ACC112 (cell line): ENCODE measurements around the gene LPAR1.
"Not testable (repeated sequence)": the region's sequence is repeated elsewhere in the genome, so short reads cannot be mapped to it uniquely, and the experiment has no call there.

Experiments used
- H2AFZ ChIP-seq: fragments of 200-600 bp; sonication (generic); one replicate; pipeline ENCODE4 v1.6.0; 2017; ENCODE audit warnings: antibody characterized with exemption, low read length; ENCODE audit not compliant: unreplicated experiment
- H3K27ac ChIP-seq: fragments of 200-600 bp; sonication (generic); 2 replicates; pipeline ENCODE4 v1.5.1; 2014; ENCODE audit warnings: low read depth, mild to moderate bottlenecking, antibody characterized with exemption, low read length, moderate library complexity
- H3K27me3 ChIP-seq: fragments of 200-600 bp; sonication (generic); 2 replicates; pipeline ENCODE4 v1.6.1; 2014; ENCODE audit warnings: mild to moderate bottlenecking, antibody characterized with exemption, low read length, moderate library complexity, mixed read lengths; ENCODE audit not compliant: insufficient read depth
- H3K36me3 ChIP-seq: fragments of 200-600 bp; sonication (generic); 2 replicates; pipeline ENCODE4 v1.6.1; 2016; ENCODE audit warnings: mild to moderate bottlenecking, antibody characterized with exemption, low read length, moderate library complexity, mixed read lengths; ENCODE audit not compliant: insufficient read depth
- H3K4me1 ChIP-seq: fragments of 200-600 bp; sonication (generic); one replicate; pipeline ENCODE4 v1.6.1; 2016; ENCODE audit warnings: low read length, mixed read lengths; ENCODE audit not compliant: insufficient read depth, unreplicated experiment, control insufficient read depth
- H3K4me3 ChIP-seq: fragments of 200-600 bp; sonication (generic); 2 replicates; pipeline ENCODE4 v1.5.1; 2014; ENCODE audit warnings: mild to moderate bottlenecking, low read depth, low read length
- H3K79me2 ChIP-seq: fragments of 200-600 bp; sonication (generic); one replicate; pipeline ENCODE4 v1.6.0; 2016; ENCODE audit warnings: low read length; ENCODE audit not compliant: control insufficient read depth, unreplicated experiment, insufficient read depth

Gene LPAR1

DNA sequence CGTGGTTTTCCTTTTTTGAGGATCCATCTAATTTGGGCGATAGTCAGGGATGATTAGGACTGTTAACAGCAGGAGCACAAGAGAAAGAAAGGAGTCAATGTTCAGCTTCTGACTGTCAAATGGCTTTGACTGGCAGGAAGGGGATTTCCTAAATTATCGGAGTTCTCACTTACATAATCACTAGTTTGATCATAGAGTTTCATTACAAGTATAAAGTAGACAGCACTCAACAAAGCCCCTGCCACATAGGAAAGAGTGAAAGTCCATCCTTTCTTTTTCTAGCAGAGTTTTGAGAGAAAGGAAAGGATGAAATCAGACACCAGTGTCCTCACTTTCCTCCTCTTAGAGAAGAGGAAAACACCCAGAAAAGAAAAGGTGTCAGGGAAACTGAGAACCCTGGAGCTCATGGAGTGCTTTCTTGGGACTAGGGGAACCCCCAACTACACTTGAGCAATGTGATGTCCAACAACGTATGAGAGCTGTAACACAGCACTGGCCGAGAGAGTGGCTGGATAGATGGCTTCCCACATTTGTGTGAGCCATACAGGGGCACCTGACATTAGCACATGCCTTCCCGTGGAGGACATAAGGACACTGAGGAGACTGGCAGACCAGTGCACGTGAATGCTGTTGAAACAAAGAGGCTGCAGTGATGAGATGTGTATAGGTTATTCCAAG is 26.0 kb upstream of the LPAR1 start:
- no peak overlapping the region for H3K27ac ChIP-seq
- no peaks in the 10 kb centered on the region for H3K36me3 ChIP-seq
- no peak overlapping the region for H3K4me3 ChIP-seq
- no peaks in the 10 kb centered on the region for H3K79me2 ChIP-seq
- H3K4me1 ChIP-seq: peaks cover 17% of the 10 kb centered on the region
- H3K27me3 ChIP-seq: no peaks in the 10 kb centered on the region
- H2AFZ ChIP-seq: no peak overlapping the region

DNA sequence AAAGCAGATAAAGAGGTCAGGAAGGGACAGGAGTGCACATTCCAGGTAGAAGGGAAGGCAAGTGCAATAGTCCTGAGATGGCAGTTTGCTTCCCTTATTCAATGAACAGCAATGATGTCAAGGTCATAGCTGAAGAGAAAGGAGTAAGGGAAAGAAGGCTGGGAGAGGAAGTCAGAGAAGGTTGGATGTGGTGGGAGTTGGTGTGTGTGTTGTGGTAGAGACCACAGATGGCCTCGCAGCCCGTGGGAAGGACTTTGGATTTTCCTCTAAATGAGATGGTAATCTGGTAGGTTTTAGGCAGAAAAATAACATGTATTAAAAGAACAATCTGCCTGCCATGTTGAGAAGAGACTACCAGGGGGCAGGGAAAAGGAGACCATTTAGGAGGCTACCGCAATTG is 25.1 kb upstream of the LPAR1 start:
- Histone ChIP-seq H3K79me2 (no peaks in the 10 kb centered on the region), H3K27ac (no peak overlapping the region), H3K36me3 (no peaks in the 10 kb centered on the region), H3K4me1 (peaks cover 12% of the 10 kb centered on the region), H2AFZ (no peak overlapping the region), H3K27me3 (no peaks in the 10 kb centered on the region), H3K4me3 (no peak overlapping the region)

DNA sequence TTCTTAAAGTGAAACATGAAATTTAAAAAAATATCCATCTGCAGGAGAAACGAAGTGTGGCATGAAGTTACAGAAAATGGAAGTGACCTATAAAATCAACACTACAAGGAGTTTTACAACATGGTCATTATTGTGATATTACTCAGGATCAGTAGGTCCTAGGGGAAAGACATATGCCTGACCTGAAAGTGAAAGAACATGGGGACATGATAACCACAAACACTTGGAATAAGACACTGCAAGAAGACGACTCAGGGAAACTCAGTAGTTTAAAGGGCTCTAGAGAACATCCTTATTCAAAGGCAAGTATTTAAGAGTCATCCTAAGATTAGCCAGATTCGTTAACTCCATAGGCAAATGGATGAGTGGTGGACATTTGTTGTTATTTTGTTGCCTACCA is 19.9 kb upstream of the LPAR1 start:
- no peaks in the 10 kb centered on the region for H3K79me2 ChIP-seq
- no peak overlapping the region for H2AFZ ChIP-seq
- H3K36me3 ChIP-seq: no peaks in the 10 kb centered on the region
- H3K27ac ChIP-seq: no peak overlapping the region
- no peaks in the 10 kb centered on the region for H3K27me3 ChIP-seq
- no peak overlapping the region for H3K4me3 ChIP-seq
- peaks cover 8% of the 10 kb centered on the region for H3K4me1 ChIP-seq

DNA sequence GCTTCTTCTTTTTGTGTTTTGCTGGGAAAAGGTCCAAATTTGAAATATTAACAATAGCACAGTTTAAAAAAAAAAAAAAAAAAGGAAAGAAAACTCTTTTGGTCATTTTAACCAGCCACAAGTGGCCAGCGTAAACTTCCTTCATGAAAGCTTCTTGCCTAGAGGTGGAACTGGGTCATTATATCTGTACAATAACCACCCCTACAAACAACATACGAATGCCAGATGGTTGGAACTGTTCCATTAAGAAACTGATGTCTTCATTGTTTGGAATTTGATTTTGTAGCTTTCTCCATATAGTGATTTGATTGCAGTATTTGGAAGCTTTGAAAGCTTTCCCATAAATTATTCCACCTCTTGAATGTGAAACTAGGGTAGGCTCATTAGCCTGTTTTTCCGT is 18.3 kb upstream of the LPAR1 start:
- Histone ChIP-seq H3K4me3 (peak overlapping the region; percentile 55; the same call in 1 of the 2 replicates), H3K79me2 (no peaks in the 10 kb centered on the region), H2AFZ (no peak overlapping the region), H3K4me1 (peaks cover 20% of the 10 kb centered on the region), H3K36me3 (no peaks in the 10 kb centered on the region), H3K27me3 (no peaks in the 10 kb centered on the region), H3K27ac (no peak overlapping the region)

DNA sequence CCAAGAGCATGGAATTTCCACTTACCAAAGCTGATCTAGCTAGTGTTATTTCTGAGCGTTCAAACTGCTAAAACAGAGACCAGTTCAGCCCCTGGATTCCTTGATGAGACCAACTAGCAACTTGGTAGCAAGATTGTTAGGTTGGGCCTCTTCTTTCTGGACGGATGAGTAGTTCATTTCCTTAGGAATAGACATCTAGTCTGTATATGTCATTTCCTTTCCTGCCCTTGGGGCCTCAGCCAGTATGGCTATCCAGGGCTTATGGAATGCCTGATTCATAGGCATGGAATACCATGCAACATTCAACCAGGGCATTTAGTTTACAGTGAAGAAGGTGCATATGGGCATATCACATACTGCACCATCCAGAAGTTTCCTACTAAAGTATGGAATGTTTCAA is 14.5 kb upstream of the LPAR1 start:
- Histone ChIP-seq H3K79me2 (no peaks in the 10 kb centered on the region), H3K27ac (no peak overlapping the region), H2AFZ (no peak overlapping the region), H3K36me3 (no peaks in the 10 kb centered on the region), H3K4me3 (no peak overlapping the region), H3K27me3 (no peaks in the 10 kb centered on the region), H3K4me1 (peaks cover 23% of the 10 kb centered on the region)

DNA sequence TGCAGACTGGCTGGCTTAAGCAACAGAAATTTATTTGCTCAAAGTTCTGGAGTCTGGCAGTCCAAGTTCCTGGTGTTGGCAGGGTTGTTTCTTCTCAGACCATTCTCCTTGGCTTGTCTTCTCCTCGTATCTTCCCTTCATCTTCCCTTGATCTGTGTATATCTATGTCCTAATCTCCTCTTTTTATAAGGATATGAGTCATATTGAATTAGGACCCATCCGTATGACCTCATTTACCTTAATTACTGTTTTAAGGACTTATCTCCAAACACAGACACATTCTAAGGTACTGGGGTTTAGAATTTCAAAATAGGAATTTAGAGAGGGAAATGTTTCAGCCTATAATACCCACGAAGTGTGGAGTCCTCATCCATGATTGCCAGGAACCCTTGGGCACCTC is 13.1 kb upstream of the LPAR1 start:
- Histone ChIP-seq H3K79me2 (no peaks in the 10 kb centered on the region), H3K27ac (no peak overlapping the region), H2AFZ (no peak overlapping the region), H3K4me1 (peaks cover 16% of the 10 kb centered on the region), H3K4me3 (no peak overlapping the region), H3K36me3 (no peaks in the 10 kb centered on the region), H3K27me3 (no peaks in the 10 kb centered on the region)

DNA sequence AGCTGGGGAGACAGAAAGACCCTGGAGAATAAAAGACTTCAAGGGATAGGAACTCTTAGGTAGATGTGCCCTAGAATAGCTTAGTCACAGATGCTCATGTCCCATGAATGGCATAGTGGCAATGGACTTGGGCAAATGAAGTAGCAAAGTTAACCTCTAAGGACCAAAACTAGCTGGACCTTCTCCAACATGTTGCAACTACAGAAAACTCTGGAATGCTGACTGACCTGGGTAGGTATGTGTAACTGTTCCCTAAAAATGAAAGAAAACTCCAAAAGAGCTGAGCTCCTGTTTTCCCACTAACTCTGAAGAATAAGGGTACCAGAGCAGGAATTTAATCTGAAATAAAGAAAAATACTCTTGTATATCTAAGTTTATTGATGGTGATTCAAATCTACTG is 12.5 kb upstream of the LPAR1 start:
- no peak overlapping the region for H2AFZ ChIP-seq

DNA sequence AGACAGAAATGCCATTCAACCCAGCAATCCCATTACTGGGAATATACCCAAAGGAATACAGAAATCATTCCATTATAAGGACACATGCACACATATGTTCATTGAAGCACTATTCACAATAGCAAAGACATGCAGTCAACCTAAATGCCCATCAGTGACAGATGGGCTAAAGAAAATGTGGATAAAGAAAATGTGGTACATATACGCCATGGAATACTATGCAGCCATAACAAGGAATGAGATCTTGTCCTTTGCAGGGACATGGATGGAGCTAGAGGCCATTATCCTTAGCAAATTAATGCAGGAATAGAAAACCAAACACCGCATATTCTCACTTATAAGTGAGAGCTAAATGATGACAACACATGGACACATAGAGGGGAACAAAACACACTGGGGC is 9.0 kb upstream of the LPAR1 start:
- not testable (repeated sequence) for H3K27me3 ChIP-seq, H3K79me2 ChIP-seq, H3K36me3 ChIP-seq, H3K27ac ChIP-seq, H3K4me1 ChIP-seq, H2AFZ ChIP-seq, H3K4me3 ChIP-seq

More for the DNA sequence above, 12.5 kb upstream of the LPAR1 start:
- Histone ChIP-seq H3K36me3 (no peaks in the 10 kb centered on the region), H3K27ac (no peak overlapping the region), H3K79me2 (no peaks in the 10 kb centered on the region), H3K4me1 (peaks cover 16% of the 10 kb centered on the region), H3K27me3 (no peaks in the 10 kb centered on the region), H3K4me3 (no peak overlapping the region)

DNA sequence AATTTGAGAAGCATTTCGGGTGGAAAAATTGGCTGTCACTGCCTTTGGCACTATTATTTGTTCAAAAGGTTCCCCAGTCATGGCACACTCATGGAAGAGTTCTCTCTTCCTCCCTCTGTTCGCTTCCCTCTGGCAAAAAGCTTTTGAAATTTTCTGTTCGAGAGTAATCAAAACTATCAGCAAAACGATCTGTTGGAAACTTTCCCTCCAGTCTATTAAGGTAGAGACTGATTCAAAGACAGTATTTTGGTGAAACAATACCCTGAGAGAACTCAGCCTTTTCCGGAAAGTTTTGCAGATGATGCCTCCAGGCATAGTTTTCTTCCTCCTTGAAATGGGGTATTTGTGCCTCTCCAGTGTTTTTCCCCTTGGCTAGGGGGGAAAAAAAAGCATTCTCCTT is 3.6 kb upstream of the LPAR1 start:
- peaks cover 9% of the 10 kb centered on the region for H3K79me2 ChIP-seq
- H3K27ac ChIP-seq: no peak overlapping the region
- H3K4me1 ChIP-seq: no peaks in the 10 kb centered on the region
- no peaks in the 10 kb centered on the region for H3K27me3 ChIP-seq
- H3K36me3 ChIP-seq: no peaks in the 10 kb centered on the region
- H3K4me3 ChIP-seq: no peak overlapping the region
- H2AFZ ChIP-seq: peak overlapping the region; percentile 41

DNA sequence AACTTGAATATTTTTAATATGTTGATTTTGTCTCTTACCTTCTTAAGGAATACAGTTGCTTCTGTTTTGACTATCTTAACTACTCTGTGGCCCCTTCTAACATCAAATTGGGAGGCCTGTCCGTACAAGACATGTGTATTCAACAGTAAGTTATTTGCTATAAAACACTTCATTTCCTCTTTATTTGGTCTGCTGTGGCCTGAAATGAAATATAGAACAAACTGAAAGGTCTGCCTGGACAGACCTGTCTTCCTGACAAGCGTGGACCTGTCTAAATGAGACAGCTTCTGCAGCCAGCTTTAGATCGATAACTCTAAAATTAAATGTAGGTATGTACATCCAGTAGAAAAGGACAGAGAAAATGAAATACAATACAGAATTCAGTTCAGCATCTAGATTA is 2.2 kb upstream of the LPAR1 start:
- Histone ChIP-seq H3K27ac (no peak overlapping the region), H3K4me3 (no peak overlapping the region), H2AFZ (no peak overlapping the region), H3K36me3 (no peaks in the 10 kb centered on the region), H3K27me3 (no peaks in the 10 kb centered on the region), H3K79me2 (peaks cover 23% of the 10 kb centered on the region), H3K4me1 (peaks cover 6% of the 10 kb centered on the region)

DNA sequence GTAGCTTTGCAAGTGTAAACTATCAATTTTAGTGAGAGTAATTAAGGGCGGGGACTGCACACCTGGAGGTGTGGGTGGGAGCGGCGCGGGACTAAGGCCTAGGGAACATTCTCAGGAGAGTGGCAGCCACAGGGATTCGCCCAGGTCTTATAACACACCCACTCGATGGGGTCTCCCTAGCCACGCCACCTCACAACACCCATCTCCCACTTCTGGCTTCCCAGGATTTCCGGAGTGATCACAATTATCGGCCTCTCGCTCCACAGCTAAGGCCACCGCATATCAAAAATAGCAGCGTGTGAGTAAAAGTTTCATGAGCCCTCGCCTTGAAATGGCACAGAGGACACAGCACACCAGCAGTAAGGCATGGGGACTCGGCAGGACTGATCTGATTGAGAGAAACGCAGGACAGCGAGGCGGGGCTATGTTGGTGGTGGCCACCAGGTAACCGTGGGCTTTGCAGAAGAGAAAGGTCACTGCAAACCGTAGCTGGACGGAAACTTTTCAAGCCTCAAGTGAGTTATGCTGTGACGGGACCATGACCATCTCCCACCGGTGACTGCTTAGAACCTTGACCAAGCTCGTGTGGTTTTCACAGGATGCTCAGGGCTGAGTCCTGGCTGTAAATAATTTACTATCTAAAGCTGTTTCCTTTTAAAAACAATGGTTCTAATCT is 1.1 kb upstream of the LPAR1 start:
- H3K4me3 ChIP-seq: peak overlapping the region; percentile 94
- H3K79me2 ChIP-seq: peaks cover 34% of the 10 kb centered on the region
- peaks cover 14% of the 10 kb centered on the region for H3K4me1 ChIP-seq
- no peaks in the 10 kb centered on the region for H3K27me3 ChIP-seq
- no peak overlapping the region for H3K27ac ChIP-seq
- H2AFZ ChIP-seq: peak overlapping the region; percentile 95
- H3K36me3 ChIP-seq: no peaks in the 10 kb centered on the region
